Mucosa of rectum (tissue), 2 donors: ENCODE data around the gene OR10A5.
"Not testable (repeated sequence)": the region's sequence is repeated elsewhere in the genome, so short reads cannot be mapped to it uniquely, and the experiment has no call there.

Experiments
- H3K27ac ChIP-seq, 2 donors: one replicate each; pipeline ENCODE4 v1.7.0; 2013; ENCODE audit warnings: inconsistent platforms in 2 of 2, low read depth in 2 of 2, low read length in 2 of 2
- H3K27me3 ChIP-seq, 2 donors: one replicate each; pipeline ENCODE4 v1.7.0; 2013; ENCODE audit warnings: low read length in 2 of 2; ENCODE audit not compliant: control insufficient read depth in 2 of 2, insufficient read depth in 2 of 2
- H3K36me3 ChIP-seq, 2 donors: one replicate each; pipeline ENCODE4 v1.7.0; 2013; ENCODE audit warnings: low read length in 2 of 2; ENCODE audit not compliant: control insufficient read depth in 2 of 2, insufficient read depth in 2 of 2
- H3K4me1 ChIP-seq, 2 donors: one replicate each; pipeline ENCODE4 v1.7.0; 2013; ENCODE audit warnings: low read length in 2 of 2, mild to moderate bottlenecking in 1 of 2; ENCODE audit not compliant: control insufficient read depth in 2 of 2, insufficient read depth in 2 of 2
- H3K4me3 ChIP-seq, 2 donors: one replicate each; pipeline ENCODE4 v1.7.0; 2013; ENCODE audit warnings: low read length in 2 of 2
- H3K9ac ChIP-seq, 2 donors: one replicate each; pipeline ENCODE4 v1.7.0; 2013; ENCODE audit warnings: low read length in 2 of 2, low read depth in 1 of 2, mild to moderate bottlenecking in 1 of 2
- H3K9me3 ChIP-seq, 2 donors: one replicate each; pipeline ENCODE4 v1.7.0; 2013; ENCODE audit warnings: low read length in 2 of 2; ENCODE audit not compliant: control insufficient read depth in 2 of 2
- donor health status: healthy.
- donor health status: Normal muscosa, but diverticular disease.

The OR10A5 gene

DNA sequence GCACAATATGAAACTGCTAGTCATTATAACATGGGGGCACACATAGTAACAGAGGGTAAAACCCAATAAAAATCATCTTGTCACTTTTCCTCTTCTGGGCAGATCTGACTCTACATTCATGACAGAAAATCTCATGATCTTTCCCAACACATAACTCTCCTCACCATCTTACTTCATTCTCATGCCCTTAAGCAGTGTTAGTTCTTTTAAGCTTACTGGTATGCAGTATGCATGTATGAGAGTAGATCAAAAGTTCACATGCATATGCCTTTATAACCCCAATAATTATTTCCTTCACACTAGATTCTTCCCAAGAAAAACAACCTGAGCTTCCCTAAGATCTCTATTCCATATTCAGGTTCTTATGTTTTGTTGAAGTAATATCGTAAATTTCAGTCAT lies 25.8 kb downstream of the OR10A5 start:
- Histone ChIP-seq H3K27ac (no peak overlapping the region), H3K27me3 (no peaks in the 10 kb centered on the region), H3K9me3 (no peaks in the 10 kb centered on the region), H3K9ac (no peak overlapping the region), H3K4me1 (no peaks in the 10 kb centered on the region), H3K4me3 (no peak overlapping the region), H3K36me3 (no peaks in the 10 kb centered on the region)

DNA sequence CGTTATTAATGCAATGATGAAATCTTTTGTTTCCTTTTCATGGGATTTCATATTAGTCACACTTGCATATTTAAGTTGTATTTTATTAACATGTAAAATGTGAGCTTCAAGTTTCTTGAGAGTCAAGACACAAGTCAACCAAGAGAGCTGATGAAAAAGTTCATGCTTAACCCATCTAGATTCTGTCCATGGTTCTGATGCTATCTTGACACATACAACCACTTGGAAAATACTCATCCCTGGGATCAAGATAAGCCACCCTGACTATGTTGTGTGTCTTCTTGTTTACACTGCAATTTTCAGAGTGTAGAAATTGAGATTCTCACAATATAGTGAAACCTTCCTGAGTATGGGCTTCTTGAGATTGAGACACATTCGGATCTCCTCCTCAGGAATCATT lies 30.3 kb downstream of the OR10A5 start:
- no peak overlapping the region for H3K9ac ChIP-seq
- H3K9me3 ChIP-seq: no peaks in the 10 kb centered on the region
- no peaks in the 10 kb centered on the region for H3K4me1 ChIP-seq
- H3K36me3 ChIP-seq: no peaks in the 10 kb centered on the region
- no peak overlapping the region for H3K4me3 ChIP-seq
- H3K27me3 ChIP-seq: no peaks in the 10 kb centered on the region
- H3K27ac ChIP-seq: no peak overlapping the region

DNA sequence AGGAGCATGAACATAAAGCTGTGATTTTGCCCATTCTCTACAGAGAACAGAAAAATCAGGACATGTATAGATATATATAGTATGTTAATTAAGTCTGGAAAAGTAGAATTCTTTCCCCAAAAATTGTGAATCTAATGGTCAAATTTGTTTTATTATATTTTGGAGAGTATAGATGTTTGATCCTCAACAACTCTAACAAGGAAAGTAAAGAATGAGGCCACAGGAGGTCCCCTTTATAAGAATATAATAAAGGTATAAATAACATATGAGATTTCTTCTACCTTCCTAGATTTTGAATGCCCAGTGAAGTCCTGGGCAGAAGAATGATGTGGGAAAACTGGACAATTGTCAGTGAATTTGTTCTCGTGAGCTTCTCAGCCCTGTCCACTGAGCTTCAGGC lies 30.8 kb downstream of the OR10A5 start, which contains the start of gene OR10A4:
TSS of gene OR10A4 (plus strand) at position 301 of the 400 bp plus-strand sequence. CDS start at position 324, 23 bp downstream.
- Histone ChIP-seq H3K4me3 (no peak within 1 kb of the TSS), H3K36me3 (no peaks in the 10 kb centered on the region), H3K4me1 (no peaks in the 10 kb centered on the region), H3K9me3 (no peaks in the 10 kb centered on the region), H3K27me3 (no peaks in the 10 kb centered on the region), H3K27ac (no peak within 1 kb of the TSS), H3K9ac (no peak within 1 kb of the TSS)

DNA sequence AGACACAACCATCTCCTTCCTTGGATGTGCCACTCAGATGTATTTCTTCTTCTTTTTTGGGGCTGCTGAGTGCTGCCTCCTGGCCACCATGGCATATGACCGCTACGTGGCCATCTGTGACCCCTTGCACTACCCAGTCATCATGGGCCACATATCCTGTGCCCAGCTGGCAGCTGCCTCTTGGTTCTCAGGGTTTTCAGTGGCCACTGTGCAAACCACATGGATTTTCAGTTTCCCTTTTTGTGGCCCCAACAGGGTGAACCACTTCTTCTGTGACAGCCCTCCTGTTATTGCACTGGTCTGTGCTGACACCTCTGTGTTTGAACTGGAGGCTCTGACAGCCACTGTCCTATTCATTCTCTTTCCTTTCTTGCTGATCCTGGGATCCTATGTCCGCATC lies 31.4 kb downstream of the OR10A5 start:
- H3K36me3 ChIP-seq: no peaks in the 10 kb centered on the region
- no peak overlapping the region for H3K4me3 ChIP-seq
- no peaks in the 10 kb centered on the region for H3K27me3 ChIP-seq
- no peaks in the 10 kb centered on the region for H3K4me1 ChIP-seq
- H3K9me3 ChIP-seq: no peaks in the 10 kb centered on the region
- H3K27ac ChIP-seq: no peak overlapping the region
- H3K9ac ChIP-seq: no peak overlapping the region

DNA sequence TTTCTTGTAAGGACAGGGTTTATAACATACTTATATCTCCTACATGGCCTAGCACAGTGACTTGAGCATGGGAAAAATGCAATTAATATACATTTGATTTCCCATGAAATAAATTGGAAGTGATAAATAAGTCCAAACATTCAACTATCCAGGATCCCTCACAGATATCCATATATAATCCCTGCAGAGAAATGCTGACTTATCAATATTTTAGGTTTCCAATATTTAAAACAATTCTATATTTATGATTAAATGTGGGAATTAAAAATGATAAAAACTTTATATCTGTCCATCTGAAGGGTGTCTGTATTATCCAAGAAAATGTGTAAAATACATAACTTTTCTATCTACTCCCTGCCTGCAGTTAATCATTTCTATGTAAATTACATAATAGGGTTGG lies 37.3 kb downstream of the OR10A5 start:
- Histone ChIP-seq H3K4me3 (no peak overlapping the region), H3K27me3 (no peaks in the 10 kb centered on the region), H3K4me1 (no peaks in the 10 kb centered on the region), H3K9ac (no peak overlapping the region), H3K36me3 (no peaks in the 10 kb centered on the region), H3K27ac (no peak overlapping the region), H3K9me3 (no peaks in the 10 kb centered on the region)

DNA sequence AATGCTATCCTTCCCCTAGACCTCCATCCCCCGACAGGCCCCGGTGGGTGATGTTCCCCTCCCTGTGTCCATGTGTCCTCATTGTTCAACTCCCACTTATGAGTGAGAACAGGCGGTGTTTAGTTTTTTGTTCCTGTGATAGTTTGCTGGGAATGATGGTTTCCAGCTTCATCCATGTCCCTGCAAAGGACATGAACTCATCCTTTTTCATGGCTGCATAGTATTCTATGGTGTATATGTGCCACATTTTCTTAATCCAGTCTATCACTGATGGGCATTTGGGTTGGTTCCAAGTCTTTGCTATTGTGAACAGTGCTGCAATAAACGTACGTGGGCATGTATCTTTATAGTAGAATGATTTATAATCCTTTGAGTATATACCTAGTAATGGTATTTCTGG lies 42.2 kb downstream of the OR10A5 start:
- H3K27ac ChIP-seq, H3K9me3 ChIP-seq, H3K27me3 ChIP-seq, H3K4me3 ChIP-seq, H3K36me3 ChIP-seq, H3K9ac ChIP-seq, H3K4me1 ChIP-seq: not testable (repeated sequence)

DNA sequence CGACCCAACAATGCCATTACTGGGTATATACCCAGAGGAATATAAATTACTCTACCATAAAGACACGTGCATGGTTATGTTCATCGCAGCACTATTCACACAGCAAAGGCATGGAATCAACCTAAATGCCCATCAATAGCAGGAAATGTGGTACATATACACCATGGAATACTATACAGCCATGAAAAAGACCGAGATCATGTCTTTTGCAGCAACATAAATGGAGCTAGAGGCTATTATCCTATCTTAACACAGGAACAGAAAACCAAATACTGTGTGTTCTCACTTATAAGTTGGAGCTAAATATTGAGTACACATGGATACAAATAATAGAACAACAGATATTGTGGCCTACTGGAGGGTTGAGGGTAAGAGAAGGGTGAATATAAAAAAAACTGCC lies 43.3 kb downstream of the OR10A5 start:
- Histone ChIP-seq H3K27ac (no peak overlapping the region), H3K9me3 (peaks cover 0 to 2% of the 10 kb centered on the region in 2 donors), H3K9ac (no peak overlapping the region), H3K36me3 (no peaks in the 10 kb centered on the region), H3K4me1 (no peaks in the 10 kb centered on the region), H3K4me3 (no peak overlapping the region), H3K27me3 (no peaks in the 10 kb centered on the region)

DNA sequence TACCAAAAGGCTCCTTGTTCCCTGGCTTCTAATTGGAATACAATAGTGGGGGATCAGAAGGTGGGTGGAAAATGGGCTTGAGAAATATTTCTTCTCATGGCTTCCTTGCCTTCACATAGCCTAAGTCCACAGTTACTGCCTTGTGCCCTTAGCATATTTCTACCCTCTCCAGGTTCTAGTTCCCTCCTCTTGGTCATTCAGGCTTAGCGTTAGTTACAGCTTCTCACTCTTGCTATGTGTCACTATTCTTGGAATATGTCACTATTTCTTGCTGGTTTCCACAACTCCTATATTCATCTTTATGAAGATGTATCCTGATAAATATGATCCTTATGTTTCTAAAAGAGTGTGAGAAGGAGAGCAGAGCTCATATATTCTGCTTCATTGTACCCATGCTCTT lies 44.4 kb downstream of the OR10A5 start:
- H3K27me3 ChIP-seq: no peaks in the 10 kb centered on the region
- H3K36me3 ChIP-seq: no peaks in the 10 kb centered on the region

DNA sequence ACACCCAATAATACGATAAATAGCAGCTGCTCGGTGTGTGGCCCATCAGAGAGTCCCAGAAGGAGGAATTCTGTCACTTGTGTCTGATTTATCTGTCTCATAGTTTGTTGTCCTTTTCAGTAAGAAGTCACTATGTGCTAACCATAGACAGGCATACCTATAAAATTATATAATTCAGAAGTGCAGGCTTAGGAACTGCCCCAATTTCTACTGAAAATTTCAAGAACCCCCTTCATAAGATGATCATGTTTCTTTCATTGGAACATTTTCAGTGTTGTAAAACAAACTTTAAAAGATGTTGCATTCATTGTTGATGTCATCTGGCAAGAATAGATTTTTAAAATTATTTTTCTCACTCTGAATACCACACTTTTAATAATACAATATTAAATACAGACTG lies 46.9 kb downstream of the OR10A5 start, which contains the start of gene OR2D2:
TSS of gene OR2D2 (minus strand) at position 101 of the 400 bp plus-strand sequence. CDS start at position 101, 0 bp downstream.
- Histone ChIP-seq H3K27me3 (no peaks in the 10 kb centered on the region), H3K9ac (no peak within 1 kb of the TSS), H3K4me1 (no peaks in the 10 kb centered on the region), H3K4me3 (no peak within 1 kb of the TSS), H3K27ac (no peak within 1 kb of the TSS), H3K36me3 (no peaks in the 10 kb centered on the region), H3K9me3 (peaks cover 0 to 2% of the 10 kb centered on the region in 2 donors)

More for the DNA sequence above, 44.4 kb downstream of the OR10A5 start:
- no peak overlapping the region for H3K9ac ChIP-seq
- peaks cover 0 to 2% of the 10 kb centered on the region in 2 donors for H3K9me3 ChIP-seq
- H3K4me1 ChIP-seq: no peaks in the 10 kb centered on the region
- H3K4me3 ChIP-seq: no peak overlapping the region
- no peak overlapping the region for H3K27ac ChIP-seq

DNA sequence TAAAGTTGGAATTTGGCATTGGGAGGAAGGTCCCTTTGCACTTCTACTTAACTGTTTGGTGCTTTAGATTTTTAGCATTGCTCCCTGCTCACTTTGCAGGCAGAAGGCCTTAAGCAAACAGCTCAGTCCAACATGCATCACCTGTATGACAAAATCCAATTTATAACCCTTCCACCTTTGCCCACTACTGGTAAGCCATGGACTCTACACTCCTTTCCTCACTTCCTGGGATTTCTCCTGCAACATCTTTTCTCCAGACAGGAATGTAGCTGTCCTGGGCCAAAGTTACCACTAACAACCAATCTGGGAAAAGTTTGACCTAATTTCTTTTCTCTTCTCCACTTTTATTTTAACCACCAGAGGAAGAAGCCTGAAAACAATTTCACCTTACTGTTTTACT lies 48.6 kb downstream of the OR10A5 start:
- Histone ChIP-seq H3K27ac (no peak overlapping the region), H3K9ac (no peak overlapping the region), H3K4me3 (no peak overlapping the region), H3K4me1 (no peaks in the 10 kb centered on the region), H3K27me3 (no peaks in the 10 kb centered on the region), H3K9me3 (no peaks in the 10 kb centered on the region), H3K36me3 (no peaks in the 10 kb centered on the region)

DNA sequence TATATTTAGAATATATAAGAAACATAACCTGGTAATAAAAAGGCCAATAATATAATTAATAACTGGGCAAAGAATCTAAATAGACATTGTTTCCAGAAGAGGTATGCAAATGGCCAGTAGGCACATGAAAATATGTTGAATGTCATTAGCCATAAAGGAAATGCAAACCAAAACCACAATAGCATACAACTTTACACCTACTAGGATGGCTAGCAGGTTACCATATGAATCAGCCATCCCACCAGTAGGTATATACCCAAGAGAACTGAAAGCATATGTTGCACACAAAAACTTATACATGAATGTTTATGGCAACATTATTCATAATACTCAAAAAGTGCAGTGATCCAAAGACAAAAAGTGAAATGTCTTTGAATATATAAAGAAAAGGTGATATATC lies 49.5 kb downstream of the OR10A5 start:
- no peaks in the 10 kb centered on the region for H3K36me3 ChIP-seq
- no peaks in the 10 kb centered on the region for H3K27me3 ChIP-seq
- H3K9me3 ChIP-seq: no peaks in the 10 kb centered on the region
- H3K4me3 ChIP-seq: no peak overlapping the region
- no peak overlapping the region for H3K27ac ChIP-seq
- no peak overlapping the region for H3K9ac ChIP-seq
- no peaks in the 10 kb centered on the region for H3K4me1 ChIP-seq
